ENCODE measurements around the gene MSL3.

DNA sequence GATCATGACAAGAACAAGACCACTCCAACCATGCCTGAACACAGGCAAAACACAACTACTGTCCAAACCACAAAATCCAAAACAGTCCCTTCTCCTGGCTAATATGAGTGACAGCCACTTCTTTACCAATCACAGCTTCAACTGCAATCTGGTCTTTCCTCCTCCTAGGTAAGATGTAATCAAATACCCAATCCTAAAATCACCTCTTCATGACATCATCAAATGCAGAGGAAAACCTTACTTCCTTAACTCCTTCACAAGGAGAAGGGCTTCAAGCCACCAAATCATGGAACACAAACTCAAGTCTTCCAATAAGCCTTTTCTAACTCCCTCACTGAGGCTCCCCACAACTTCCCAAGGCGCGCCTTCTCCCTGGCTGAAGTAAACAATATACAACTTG lies 4.4 kb upstream of the MSL3 start:
- no peak for TF ChIP-seq POLR2A (IDR thresholded peaks at IDR 0.05; ENCODE audit: control extremely low read depth in 1 of 2, low read depth in 2 of 2, low read length in 2 of 2)
- no peak for TF ChIP-seq EZH2 (IDR thresholded peaks at IDR 0.05; ENCODE audit: low read depth, low read length, severe bottlenecking)
- TF ChIP-seq, protein P1, sequence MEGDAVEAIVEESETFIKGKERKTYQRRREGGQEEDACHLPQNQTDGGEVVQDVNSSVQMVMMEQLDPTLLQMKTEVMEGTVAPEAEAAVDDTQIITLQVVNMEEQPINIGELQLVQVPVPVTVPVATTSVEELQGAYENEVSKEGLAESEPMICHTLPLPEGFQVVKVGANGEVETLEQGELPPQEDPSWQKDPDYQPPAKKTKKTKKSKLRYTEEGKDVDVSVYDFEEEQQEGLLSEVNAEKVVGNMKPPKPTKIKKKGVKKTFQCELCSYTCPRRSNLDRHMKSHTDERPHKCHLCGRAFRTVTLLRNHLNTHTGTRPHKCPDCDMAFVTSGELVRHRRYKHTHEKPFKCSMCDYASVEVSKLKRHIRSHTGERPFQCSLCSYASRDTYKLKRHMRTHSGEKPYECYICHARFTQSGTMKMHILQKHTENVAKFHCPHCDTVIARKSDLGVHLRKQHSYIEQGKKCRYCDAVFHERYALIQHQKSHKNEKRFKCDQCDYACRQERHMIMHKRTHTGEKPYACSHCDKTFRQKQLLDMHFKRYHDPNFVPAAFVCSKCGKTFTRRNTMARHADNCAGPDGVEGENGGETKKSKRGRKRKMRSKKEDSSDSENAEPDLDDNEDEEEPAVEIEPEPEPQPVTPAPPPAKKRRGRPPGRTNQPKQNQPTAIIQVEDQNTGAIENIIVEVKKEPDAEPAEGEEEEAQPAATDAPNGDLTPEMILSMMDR (IDR thresholded peaks at IDR 0.05; ENCODE audit: control extremely low read depth in 1 of 3, insufficient read depth in 1 of 3, low read depth in 1 of 3, low read length in 3 of 3): no peak

All from H1 (cell line).